Immature natural killer cell (primary cell): ENCODE data around the gene SMIM3. TPM values are rescaled to one million over a fixed set of nuclear protein-coding genes. Genes with fewer than 3 reads are reported as not detected.
"Not testable (repeated sequence)": the region's sequence is repeated elsewhere in the genome, so short reads cannot be mapped to it uniquely, and the experiment has no call there.

Source experiments
- DNase-seq, 3 donors: peaks; one replicate each; pipeline ENCODE4 v3.0.0; 2022; ENCODE audit warnings: mixed read lengths in 1 of 3
- H3K27ac Mint-ChIP-seq, 6 donors: one replicate each; pipeline ENCODE4 v1.8.0; 2020; ENCODE audit warnings: mixed read lengths in 6 of 6, mild to moderate bottlenecking in 5 of 6, inconsistent platforms in 4 of 6, moderate library complexity in 3 of 6
- H3K27me3 Mint-ChIP-seq, 3 donors: one replicate each; pipeline ENCODE4 v1.8.0; 2020 to 2021; ENCODE audit warnings: low read depth in 3 of 3, mild to moderate bottlenecking in 3 of 3, mixed read lengths in 3 of 3, moderate library complexity in 3 of 3, inconsistent platforms in 1 of 3
- H3K36me3 Mint-ChIP-seq, 3 donors: one replicate each; pipeline ENCODE4 v1.8.0; 2020; ENCODE audit warnings: mixed read lengths in 3 of 3, inconsistent platforms in 2 of 3, mild to moderate bottlenecking in 2 of 3
- H3K4me1 Mint-ChIP-seq, 2 donors: one replicate each; pipeline ENCODE4 v1.8.0; 2020; ENCODE audit warnings: inconsistent platforms in 2 of 2, mild to moderate bottlenecking in 2 of 2, mixed read lengths in 2 of 2, moderate library complexity in 1 of 2
- H3K4me3 Mint-ChIP-seq, 5 donors: one replicate each; pipeline ENCODE4 v1.8.0; 2020; ENCODE audit warnings: mild to moderate bottlenecking in 5 of 5, mixed read lengths in 5 of 5, inconsistent platforms in 3 of 5, moderate library complexity in 3 of 5
- H3K9me3 Mint-ChIP-seq, 6 donors: one replicate each; pipeline ENCODE4 v1.8.0; 2020; ENCODE audit warnings: mild to moderate bottlenecking in 6 of 6, mixed read lengths in 6 of 6, inconsistent platforms in 4 of 6, moderate library complexity in 3 of 6
- polyA plus RNA-seq, 3 donors: library from polyadenylated mRNA; unstranded; fragments of 300-500 nt; fragmentation: Illumina TruSeq; gene quantifications; one replicate each; pipeline ENCODE4 v1.2.3, GENCODE V29; 2021

Gene SMIM3
- polyA plus RNA-seq, 3 donors from 2014 or later, result 20.1 to 32.6 (median 21.7) TPM

DNA sequence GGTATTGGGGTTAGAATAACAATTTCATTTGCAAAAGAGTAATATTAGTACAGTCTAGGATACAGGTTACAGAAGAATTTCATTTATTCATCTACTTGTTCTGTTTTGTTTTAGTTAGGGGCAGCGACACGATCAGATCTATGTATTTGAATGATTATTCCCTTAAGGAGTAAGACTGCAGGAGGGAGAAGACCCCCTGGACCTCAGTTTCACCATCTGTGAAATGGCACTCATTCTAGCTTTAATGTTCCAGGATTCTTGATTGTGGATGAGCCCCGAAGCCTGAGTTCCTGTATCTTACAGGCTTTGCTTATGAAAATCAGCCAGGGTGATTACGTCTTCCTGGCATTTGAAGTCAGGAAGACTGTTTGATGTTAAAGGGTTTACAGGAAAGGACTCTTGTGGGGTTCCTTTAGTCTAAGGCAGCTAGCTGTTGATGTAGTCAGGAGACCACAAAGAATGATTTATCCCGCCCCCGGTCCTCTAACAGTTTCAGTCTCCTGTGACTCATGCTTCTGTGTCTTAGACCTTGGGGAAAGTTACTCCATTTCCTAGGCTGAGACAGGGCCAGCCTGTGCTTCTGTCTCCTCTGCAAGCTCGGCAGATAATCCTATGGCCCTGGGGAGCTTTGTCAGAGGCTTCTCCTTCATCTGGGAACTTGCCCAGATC, 11.5 kb downstream of the SMIM3 start:
- peaks cover 0 to 1% (median 0%) of the 10 kb centered on the region in 3 donors for H3K27me3 Mint-ChIP-seq
- H3K4me1 Mint-ChIP-seq, result peaks cover 19 to 33% of the 10 kb centered on the region in 2 donors
- H3K9me3 Mint-ChIP-seq, result no peaks in the 10 kb centered on the region
- DNase-seq, result no peak
- peak overlapping the region; percentile 0 to 65 (median 47) for H3K27ac Mint-ChIP-seq
- peaks cover 0 to 5% (median 0%) of the 10 kb centered on the region in 3 donors for H3K36me3 Mint-ChIP-seq
- H3K4me3 Mint-ChIP-seq, result peak overlapping the region in 2 of 5 donors; percentile 17 to 25

DNA sequence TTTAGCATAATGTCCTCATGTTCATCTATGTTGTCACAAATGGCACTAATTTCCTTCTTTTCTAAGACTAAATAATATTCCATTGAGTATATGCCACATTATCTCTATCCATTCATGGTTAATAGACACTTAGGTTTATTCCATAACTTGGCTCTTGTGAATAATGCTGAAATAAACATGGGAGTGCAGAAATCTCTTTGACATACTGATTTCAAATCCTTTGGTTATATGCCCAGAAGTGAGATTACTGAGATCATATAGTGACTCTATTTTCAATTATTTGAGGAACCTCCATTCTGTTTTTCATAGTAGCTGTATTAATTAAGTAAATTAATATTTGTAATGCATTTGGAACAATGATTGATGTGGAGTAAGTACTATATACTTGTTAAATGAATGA, 13.0 kb downstream of the SMIM3 start:
- Mint-ChIP-seq H3K27ac (peak overlapping the region in 1 of 6 donors; percentile 0), H3K4me3 (no peak overlapping the region), H3K4me1 (peaks cover 14 to 28% of the 10 kb centered on the region in 2 donors), H3K36me3 (peaks cover 0 to 5% (median 0%) of the 10 kb centered on the region in 3 donors), H3K9me3 (no peaks in the 10 kb centered on the region), H3K27me3 (no peaks in the 10 kb centered on the region)
- no peak for DNase-seq

DNA sequence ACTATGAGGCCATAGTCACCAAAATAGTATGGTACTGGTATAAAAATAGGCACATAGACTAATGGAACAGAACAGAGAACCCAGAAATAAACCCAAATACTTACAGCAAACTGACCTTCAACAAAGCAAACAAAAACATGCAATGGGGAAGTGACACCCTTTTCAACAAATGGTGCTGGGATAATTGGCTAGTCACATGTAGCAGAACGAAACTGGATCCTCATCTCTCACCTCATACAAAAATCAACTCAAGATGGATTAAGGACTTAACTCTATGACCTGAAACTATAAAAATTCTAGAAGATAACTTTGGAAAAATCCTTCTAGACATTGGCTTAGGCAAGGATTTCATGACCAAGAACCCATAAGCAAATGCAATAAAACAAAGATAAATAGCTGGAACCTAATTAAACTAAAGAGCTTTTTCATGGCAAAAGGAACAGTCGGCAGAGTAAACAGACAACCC, 14.9 kb downstream of the SMIM3 start:
- H3K36me3 Mint-ChIP-seq, result not testable (repeated sequence)

DNA sequence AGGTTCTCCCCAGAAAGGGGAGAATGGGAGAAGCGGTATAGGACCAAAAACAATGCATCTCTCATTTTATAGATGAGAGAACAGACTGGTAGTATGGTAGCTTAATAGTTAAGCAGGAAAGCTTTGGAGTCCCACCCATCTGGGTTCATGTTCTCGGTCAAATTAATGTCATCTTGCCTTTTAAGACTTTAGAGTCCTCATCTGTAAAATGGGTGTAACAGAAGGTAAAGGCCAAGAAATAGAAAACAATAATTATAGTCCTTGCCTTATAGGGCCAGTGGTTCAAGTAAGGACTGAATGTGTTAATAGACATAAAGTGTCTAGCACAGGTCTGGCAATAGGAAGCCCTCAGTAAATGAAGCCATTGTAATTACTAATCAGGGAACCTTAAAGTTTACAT, 16.4 kb downstream of the SMIM3 start:
- Mint-ChIP-seq H3K9me3 (no peaks in the 10 kb centered on the region), H3K36me3 (peaks cover 0 to 5% (median 2%) of the 10 kb centered on the region in 3 donors), H3K4me1 (peaks cover 11 to 17% of the 10 kb centered on the region in 2 donors), H3K27me3 (peaks cover 0 to 2% (median 0%) of the 10 kb centered on the region in 3 donors), H3K27ac (no peak overlapping the region), H3K4me3 (no peak overlapping the region)
- no peak for DNase-seq

More for the DNA sequence above, 14.9 kb downstream of the SMIM3 start:
- Mint-ChIP-seq H3K4me1 (peaks cover 14 to 28% of the 10 kb centered on the region in 2 donors), H3K27ac (peak overlapping the region in 1 of 6 donors; percentile 8)
- not testable (repeated sequence) for H3K9me3 Mint-ChIP-seq, DNase-seq, H3K4me3 Mint-ChIP-seq, H3K27me3 Mint-ChIP-seq

DNA sequence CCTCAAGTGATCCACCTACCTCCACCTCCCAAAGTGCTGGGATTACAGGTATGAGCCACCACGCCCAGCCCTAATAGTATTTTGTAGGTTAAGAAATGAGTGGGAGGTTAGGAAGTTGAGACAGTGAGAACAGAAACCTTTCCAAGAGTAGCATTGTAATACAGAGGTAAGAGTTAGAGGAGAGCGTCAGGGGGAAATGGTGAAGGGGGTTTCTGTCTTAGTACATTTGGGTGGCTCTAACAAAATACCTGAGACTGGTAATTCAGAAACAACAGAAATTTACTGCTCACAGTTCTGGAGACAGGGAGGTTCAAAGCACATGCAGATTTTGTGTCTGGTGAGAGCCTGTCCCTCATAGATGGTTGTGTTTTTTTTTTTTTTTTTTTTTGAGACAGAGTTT, 18.8 kb downstream of the SMIM3 start:
- H3K9me3 Mint-ChIP-seq, result no peaks in the 10 kb centered on the region
- H3K36me3 Mint-ChIP-seq, result peaks cover 0 to 5% (median 2%) of the 10 kb centered on the region in 3 donors
- peaks cover 0 to 2% (median 0%) of the 10 kb centered on the region in 3 donors for H3K27me3 Mint-ChIP-seq
- H3K27ac Mint-ChIP-seq, result no peak overlapping the region
- DNase-seq, result no peak
- H3K4me3 Mint-ChIP-seq, result no peak overlapping the region
- H3K4me1 Mint-ChIP-seq, result peaks cover 3 to 6% of the 10 kb centered on the region in 2 donors

DNA sequence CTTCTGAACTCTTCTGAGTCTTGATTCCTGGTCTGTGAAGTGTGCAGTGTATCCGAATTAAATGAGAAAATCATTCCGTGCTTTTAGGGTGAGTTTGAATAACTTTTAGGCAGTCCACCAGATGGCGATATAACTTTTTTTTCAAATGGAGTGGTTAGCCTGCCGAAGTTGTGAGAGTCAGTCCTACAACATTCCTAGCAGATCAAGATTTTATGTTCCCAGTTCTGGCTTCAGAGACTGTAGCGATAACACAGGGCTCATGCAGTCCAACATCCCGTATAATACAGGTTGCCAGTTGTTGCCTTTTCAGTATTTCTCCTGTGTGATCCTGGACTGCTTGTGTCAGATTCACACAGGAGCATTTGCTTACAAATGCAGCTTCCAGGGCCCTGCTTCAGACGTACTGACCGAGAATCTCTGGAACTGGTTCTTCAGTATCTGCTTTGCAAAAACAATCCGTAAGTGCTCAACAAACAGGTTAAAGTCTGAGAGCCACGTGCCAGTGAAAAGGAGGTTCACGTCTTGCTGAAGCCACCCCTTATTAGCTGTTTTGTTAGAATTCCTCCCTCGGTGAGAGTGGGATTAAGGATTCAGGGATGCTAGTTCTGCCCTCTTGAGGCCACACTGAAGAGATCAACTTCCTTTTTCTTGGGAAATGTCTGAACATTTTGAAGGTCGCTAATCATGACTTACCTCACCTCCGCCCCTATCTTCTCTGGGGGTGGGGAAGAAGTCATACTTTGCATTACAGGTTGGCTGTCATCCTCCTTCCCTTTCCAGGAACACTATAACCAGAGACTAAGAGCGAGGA, 22.8 kb downstream of the SMIM3 start:
- H3K4me1 Mint-ChIP-seq, result peaks cover 3 to 6% of the 10 kb centered on the region in 2 donors
- peak overlapping the region in 1 of 5 donors; percentile 5 for H3K4me3 Mint-ChIP-seq
- no peak overlapping the region for H3K27ac Mint-ChIP-seq
- H3K9me3 Mint-ChIP-seq, result no peaks in the 10 kb centered on the region
- peak; percentile 29 to 45 (median 39) for DNase-seq
- H3K27me3 Mint-ChIP-seq, result peaks cover 0 to 5% (median 2%) of the 10 kb centered on the region in 3 donors
- H3K36me3 Mint-ChIP-seq, result peaks cover 0 to 2% (median 0%) of the 10 kb centered on the region in 3 donors

DNA sequence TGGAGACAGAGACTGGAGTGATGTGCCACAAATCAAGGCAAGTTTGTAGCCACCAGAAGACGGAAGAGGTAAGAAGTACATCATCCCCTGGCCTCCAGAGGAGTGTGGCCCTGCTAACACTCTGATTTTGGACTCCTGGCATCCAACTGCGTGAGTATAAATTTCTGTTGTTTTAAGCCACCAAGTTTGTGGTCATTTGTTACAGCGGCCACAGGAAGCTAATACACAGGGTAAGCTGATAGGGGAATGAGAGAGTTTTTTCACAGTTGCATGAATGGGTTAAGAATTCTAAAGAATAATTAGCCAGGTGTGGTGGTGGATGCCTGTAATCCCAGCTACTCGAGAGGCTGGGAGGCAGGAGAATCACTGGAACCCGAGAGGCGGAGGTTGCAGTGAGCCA, 25.8 kb downstream of the SMIM3 start:
- H3K36me3 Mint-ChIP-seq, result no peaks in the 10 kb centered on the region
- H3K27me3 Mint-ChIP-seq, result peaks cover 0 to 7% (median 0%) of the 10 kb centered on the region in 3 donors
- peaks cover 3 to 6% of the 10 kb centered on the region in 2 donors for H3K4me1 Mint-ChIP-seq
- no peak overlapping the region for H3K4me3 Mint-ChIP-seq
- H3K9me3 Mint-ChIP-seq, result no peaks in the 10 kb centered on the region
- no peak for DNase-seq
- no peak overlapping the region for H3K27ac Mint-ChIP-seq

DNA sequence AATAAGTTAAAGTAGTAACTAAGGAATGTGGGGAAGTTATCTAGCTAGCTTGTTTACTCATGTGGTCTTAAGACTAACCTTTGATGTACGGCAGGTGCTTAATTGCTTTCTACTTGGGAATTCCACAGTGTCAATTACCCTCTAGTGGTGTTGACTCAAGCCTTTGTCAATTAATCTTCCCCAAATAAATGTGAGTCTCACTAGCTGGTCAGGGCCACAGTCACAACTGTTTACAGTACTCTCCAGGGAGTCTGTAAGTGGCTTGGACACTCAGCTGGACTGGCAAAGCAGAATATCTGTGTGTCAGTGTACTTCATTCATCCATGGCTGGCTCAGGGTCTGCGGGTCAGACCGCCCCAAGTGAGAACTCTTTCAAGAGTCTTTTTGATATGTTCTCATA, 30.8 kb downstream of the SMIM3 start:
- Mint-ChIP-seq H3K27me3 (peaks cover 0 to 3% (median 3%) of the 10 kb centered on the region in 3 donors), H3K4me1 (no peaks in the 10 kb centered on the region), H3K27ac (no peak overlapping the region), H3K36me3 (no peaks in the 10 kb centered on the region), H3K4me3 (no peak overlapping the region), H3K9me3 (no peaks in the 10 kb centered on the region)
- DNase-seq, result no peak

DNA sequence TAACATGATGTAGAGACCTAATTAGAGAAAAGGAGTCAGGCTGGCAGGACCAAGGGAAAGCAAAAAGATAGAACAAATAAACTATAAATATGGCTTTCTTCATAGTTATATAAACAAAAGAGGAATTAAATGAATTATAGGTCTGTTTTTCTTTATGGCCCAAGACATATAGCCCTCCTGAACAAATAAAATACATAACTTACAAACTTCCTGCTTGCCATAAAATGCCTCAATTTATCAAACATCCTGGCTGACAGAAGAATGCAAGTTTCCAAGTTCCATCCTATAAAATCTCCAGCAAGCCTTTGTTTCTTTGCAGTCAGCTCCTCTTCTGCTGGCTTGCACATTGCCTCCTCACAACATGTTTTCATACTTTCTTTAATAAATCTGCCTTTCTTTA, 36.5 kb downstream of the SMIM3 start:
- no peak for DNase-seq
- Mint-ChIP-seq H3K9me3 (peaks cover 5 to 17% (median 10%) of the 10 kb centered on the region in 6 donors), H3K4me3 (no peak overlapping the region), H3K36me3 (peaks cover 0 to 10% (median 5%) of the 10 kb centered on the region in 3 donors), H3K4me1 (no peaks in the 10 kb centered on the region), H3K27ac (no peak overlapping the region), H3K27me3 (peaks cover 0 to 5% (median 3%) of the 10 kb centered on the region in 3 donors)

DNA sequence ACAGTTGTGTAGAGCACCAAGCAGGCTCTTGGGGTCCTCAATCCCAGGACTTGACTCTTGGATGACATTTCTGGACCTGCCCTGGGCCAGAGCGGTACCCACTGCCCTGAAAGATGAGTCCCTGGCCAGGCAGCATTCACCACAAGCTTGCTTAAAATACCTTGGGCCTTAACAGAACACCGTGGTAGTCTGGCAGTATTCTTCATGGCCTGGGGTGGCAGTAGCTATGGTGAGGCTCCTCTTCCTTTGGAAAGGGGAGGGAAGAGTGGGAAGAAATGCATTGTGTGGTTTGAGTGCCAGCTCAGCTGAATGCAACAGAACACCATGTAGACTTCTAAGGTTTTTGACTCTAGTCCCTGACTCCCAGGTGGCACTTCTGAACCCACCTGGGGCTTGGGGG, 38.4 kb downstream of the SMIM3 start:
- Mint-ChIP-seq H3K27me3 (peaks cover 2 to 8% (median 3%) of the 10 kb centered on the region in 3 donors), H3K36me3 (peaks cover 0 to 14% (median 5%) of the 10 kb centered on the region in 3 donors), H3K9me3 (peaks cover 6 to 17% (median 11%) of the 10 kb centered on the region in 6 donors), H3K27ac (no peak overlapping the region), H3K4me1 (no peaks in the 10 kb centered on the region), H3K4me3 (no peak overlapping the region)
- DNase-seq, result no peak

DNA sequence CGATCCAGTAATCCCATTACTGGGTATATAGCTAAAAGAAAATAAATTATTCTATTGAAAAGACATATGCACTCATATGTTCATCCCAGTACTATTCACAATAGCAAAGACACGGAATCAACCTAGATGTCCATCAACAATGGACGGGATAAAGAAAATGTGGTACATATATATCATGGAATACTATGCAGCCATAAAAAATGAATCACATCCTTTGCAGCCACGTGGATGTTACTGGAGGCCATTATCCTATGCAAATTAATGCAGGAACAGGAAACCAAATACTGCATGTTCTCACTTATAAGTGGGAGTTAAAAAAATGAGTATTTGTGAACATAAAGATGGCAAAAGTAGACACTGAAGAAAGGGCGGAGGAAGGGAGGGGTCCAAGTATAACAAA, 51.2 kb downstream of the SMIM3 start:
- no peak for DNase-seq
- peaks cover 4 to 10% (median 7%) of the 10 kb centered on the region in 3 donors for H3K36me3 Mint-ChIP-seq
- H3K27me3 Mint-ChIP-seq, result peaks cover 0 to 3% (median 0%) of the 10 kb centered on the region in 3 donors
- H3K27ac Mint-ChIP-seq, result no peak overlapping the region
- peaks cover 11 to 32% (median 24%) of the 10 kb centered on the region in 6 donors for H3K9me3 Mint-ChIP-seq
- H3K4me3 Mint-ChIP-seq, result no peak overlapping the region
- H3K4me1 Mint-ChIP-seq, result no peaks in the 10 kb centered on the region

DNA sequence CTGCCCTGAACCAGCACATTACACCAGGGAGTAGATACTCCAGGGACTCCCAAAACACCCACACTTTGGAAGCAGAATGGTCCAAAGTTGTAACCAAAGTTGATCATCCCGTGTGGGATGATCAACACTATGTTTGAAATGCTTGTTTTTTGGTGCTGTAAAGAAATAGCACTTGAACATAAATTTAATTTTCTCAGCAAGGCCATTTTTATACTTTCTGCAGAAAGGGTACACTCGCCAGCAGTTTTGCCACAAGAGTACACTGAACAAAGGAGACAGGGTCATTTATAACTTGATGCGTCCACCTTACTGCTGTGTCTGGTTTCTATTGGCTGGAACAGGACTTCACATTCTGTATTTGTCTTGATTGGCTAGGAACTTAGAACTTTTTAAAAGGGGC, 53.3 kb downstream of the SMIM3 start:
- H3K4me3 Mint-ChIP-seq, H3K27ac Mint-ChIP-seq, H3K4me1 Mint-ChIP-seq, DNase-seq, H3K36me3 Mint-ChIP-seq, H3K27me3 Mint-ChIP-seq: not testable (repeated sequence)
- H3K9me3 Mint-ChIP-seq, result peaks cover 11 to 32% (median 24%) of the 10 kb centered on the region in 6 donors

DNA sequence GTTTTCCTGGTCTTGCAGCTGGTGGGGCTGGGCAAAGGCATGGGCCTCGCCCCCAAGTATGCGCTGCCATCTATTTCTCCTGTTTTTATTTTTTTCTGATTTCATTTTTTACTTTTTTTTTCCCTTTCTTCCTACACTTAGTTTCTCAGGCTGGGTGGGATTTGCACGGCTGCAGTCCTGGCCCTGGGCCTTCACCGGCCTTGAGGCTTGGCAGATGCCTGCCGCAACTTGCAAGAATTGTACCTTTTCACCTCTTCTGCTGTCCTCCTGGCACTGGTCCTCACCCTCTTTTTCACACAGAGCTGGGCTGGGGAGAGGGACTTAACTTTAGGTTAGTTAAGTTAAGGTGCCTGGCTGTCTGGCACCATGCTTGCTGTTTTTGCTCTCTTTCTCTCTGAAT, 57.5 kb downstream of the SMIM3 start:
- no peak for DNase-seq
- Mint-ChIP-seq H3K4me1 (no peaks in the 10 kb centered on the region), H3K9me3 (peaks cover 4 to 18% (median 11%) of the 10 kb centered on the region in 6 donors), H3K4me3 (no peak overlapping the region), H3K36me3 (peaks cover under 1 to 4% (median 1%) of the 10 kb centered on the region in 3 donors), H3K27ac (no peak overlapping the region), H3K27me3 (peaks cover 2 to 8% (median 6%) of the 10 kb centered on the region in 3 donors)

DNA sequence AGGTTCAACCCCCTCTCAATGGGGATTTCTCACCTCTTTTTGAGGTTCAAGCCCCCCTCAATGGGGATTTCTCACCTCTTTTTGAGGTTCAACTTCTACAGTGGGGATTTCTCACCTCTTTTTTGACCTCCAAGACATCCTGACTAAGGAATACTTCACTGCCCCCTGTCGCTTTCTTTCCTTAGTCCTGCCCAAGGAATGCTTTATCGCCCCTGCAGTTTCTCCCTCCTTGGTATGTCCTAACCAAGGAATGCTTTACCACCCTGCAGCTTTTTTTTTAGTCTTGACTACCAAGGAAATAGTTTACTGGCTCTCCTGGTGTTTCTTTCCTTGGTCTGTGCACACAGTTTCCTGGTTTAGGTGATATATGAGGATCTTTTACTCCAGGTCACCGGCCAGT, 58.1 kb downstream of the SMIM3 start:
- H3K4me3 Mint-ChIP-seq, result no peak overlapping the region
- peaks cover 2 to 13% (median 8%) of the 10 kb centered on the region in 6 donors for H3K9me3 Mint-ChIP-seq
- peaks cover 2 to 9% (median 6%) of the 10 kb centered on the region in 3 donors for H3K27me3 Mint-ChIP-seq
- peaks cover 0 to 4% (median 0%) of the 10 kb centered on the region in 3 donors for H3K36me3 Mint-ChIP-seq
- no peak for DNase-seq
- H3K27ac Mint-ChIP-seq, result no peak overlapping the region
- H3K4me1 Mint-ChIP-seq, result no peaks in the 10 kb centered on the region
